CD4-positive, alpha-beta T cell treated with Interleukin-6 for 4 hours (primary cell): Measurements from ENCODE around the gene PODXL.
A peak's percentile ranks its signal among the peaks of the same experiment; 100 is the strongest.

Experiments used
- DNase-seq: peaks from one replicate; pipeline ENCODE4 v3.0.0-alpha.2; 2020; ENCODE audit warnings: mixed read lengths

PODXL gene

GRCh38 chr7:131563918-131564317 lies 7.5 kb upstream of the PODXL start:
- DNase-seq = no peak

- no peak for DNase-seq
Observed at GRCh38 chr7:131562941-131563340, 6.5 kb upstream of the PODXL start.

GRCh38 chr7:131560061-131560460 lies 3.6 kb upstream of the PODXL start:
- DNase-seq = no peak

- DNase-seq = no peak
Observed at GRCh38 chr7:131557652-131558385, 1.4 kb upstream of the PODXL start.

- no peak for DNase-seq
Observed at GRCh38 chr7:131556909-131557651, 652 bp upstream of the PODXL start.

- peak; percentile 4 for DNase-seq
Observed at GRCh38 chr7:131555552-131556052, 826 bp downstream of the PODXL start.

GRCh38 chr7:131554880-131555516 lies 1.4 kb downstream of the PODXL start:
- no peak for DNase-seq

GRCh38 chr7:131553931-131554330 lies 2.5 kb downstream of the PODXL start:
- no peak for DNase-seq

- DNase-seq = no peak
Observed at GRCh38 chr7:131552053-131552452, 4.4 kb downstream of the PODXL start.

GRCh38 chr7:131550846-131551245 lies 5.6 kb downstream of the PODXL start:
- DNase-seq = no peak

- no peak for DNase-seq
Observed at GRCh38 chr7:131548371-131548770, 8.1 kb downstream of the PODXL start.

- no peak for DNase-seq
Observed at GRCh38 chr7:131547589-131547988, 8.8 kb downstream of the PODXL start.

- DNase-seq = peak; percentile 42
Observed at GRCh38 chr7:131546583-131547141, 9.8 kb downstream of the PODXL start.

- no peak for DNase-seq
Observed at GRCh38 chr7:131546126-131546525, 10.3 kb downstream of the PODXL start.

- DNase-seq = no peak
Observed at GRCh38 chr7:131544449-131545301, 11.8 kb downstream of the PODXL start.

- DNase-seq = no peak
Observed at GRCh38 chr7:131544021-131544420, 12.4 kb downstream of the PODXL start.

GRCh38 chr7:131543298-131543697 lies 13.1 kb downstream of the PODXL start:
- DNase-seq = no peak

GRCh38 chr7:131540491-131541162 lies 15.8 kb downstream of the PODXL start:
- DNase-seq = no peak

GRCh38 chr7:131538813-131539179 lies 17.6 kb downstream of the PODXL start:
- DNase-seq = no peak

- DNase-seq = no peak
Observed at GRCh38 chr7:131538071-131538812, 18.2 kb downstream of the PODXL start.

GRCh38 chr7:131537571-131537978 lies 18.9 kb downstream of the PODXL start:
- DNase-seq = no peak
